COR-L47 (cell line): Measurements from ENCODE around the gene ZSWIM9.

Experiments used
- DNase-seq: peaks from one replicate; lab custom pipeline; 2025; lab: John Stamatoyannopoulos, UW

Gene ZSWIM9

GRCh38 chr19:48175578-48175977 is 5.1 kb downstream of the ZSWIM9 start:
- DNase-seq: no peak

GRCh38 chr19:48176226-48176625 is 5.7 kb downstream of the ZSWIM9 start:
- no peak for DNase-seq

DNA sequence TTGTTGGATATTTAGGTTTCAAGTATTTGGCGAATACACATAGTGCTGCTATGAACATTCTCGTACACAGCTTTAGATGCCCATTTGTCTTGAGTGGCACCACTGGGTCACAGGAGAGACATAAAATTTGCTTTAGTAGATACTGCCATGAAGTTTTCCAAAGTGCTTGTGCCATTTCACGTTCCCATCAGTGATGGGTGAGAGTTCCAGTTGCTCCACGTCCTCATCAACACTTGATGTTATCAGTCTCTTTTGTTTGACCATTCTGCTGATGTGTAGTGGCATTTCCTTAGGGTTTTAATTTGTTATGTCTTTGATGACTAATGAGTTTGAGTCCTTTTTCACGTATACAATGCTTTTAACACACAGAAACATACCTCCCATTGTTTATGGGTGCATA is 11.0 kb downstream of the ZSWIM9 start:
- no peak for DNase-seq

GRCh38 chr19:48182434-48182833 is 12.0 kb downstream of the ZSWIM9 start:
- DNase-seq: no peak

- no peak for DNase-seq
Measured at GRCh38 chr19:48183356-48183755, 12.9 kb downstream of the ZSWIM9 start.

GRCh38 chr19:48186015-48186414 is 15.5 kb downstream of the ZSWIM9 start:
- no peak for DNase-seq

DNA sequence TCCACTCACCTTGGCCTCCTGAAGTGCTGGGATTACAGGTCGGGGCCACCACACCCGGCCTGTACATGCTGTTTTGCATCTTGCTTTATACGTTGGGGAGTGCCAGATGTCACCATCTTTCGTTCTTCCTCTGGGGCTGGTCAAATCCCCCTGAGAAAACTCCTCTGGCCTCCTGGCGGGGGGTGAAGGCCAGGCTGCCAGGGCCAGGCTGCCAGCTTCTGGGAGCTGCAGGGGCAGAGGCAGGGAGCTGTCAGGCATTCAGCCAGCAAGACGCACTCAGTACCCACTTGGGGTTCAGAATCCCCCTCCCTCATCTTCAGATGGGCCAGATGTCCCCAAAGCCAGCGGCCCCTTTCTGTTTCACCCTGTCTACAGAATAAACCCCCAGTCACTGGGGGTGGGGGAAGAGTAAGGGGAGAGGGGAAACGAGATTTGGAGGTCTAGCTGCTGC is 16.1 kb downstream of the ZSWIM9 start:
- no peak for DNase-seq

- DNase-seq: peak; percentile 98
Measured at GRCh38 chr19:48190288-48190884, 19.9 kb downstream of the ZSWIM9 start.

- DNase-seq: no peak
Measured at GRCh38 chr19:48190885-48191284, 20.4 kb downstream of the ZSWIM9 start.

DNA sequence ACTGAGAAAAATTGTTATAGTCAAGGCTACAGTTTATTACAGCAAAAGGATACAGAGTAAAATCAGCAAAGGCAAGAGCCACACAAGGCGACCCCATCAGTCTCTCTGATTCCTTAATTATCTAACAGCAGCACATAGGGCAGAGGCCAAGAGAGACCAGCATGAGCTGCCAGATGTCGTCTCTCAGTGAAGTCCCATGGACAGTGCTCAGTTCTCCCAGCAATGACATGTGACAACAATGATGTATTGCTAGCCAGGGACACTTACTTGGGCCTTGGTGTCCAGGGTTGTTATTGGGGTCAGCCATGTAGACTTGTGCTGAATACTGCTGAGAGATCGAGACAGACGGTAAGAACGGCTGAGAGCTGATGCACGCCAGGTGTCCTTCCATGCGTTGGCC is 22.3 kb downstream of the ZSWIM9 start:
- no peak for DNase-seq

GRCh38 chr19:48194041-48194843 is 23.8 kb downstream of the ZSWIM9 start:
- no peak for DNase-seq

- DNase-seq: no peak
Measured at GRCh38 chr19:48194844-48195830, 24.7 kb downstream of the ZSWIM9 start.

DNA sequence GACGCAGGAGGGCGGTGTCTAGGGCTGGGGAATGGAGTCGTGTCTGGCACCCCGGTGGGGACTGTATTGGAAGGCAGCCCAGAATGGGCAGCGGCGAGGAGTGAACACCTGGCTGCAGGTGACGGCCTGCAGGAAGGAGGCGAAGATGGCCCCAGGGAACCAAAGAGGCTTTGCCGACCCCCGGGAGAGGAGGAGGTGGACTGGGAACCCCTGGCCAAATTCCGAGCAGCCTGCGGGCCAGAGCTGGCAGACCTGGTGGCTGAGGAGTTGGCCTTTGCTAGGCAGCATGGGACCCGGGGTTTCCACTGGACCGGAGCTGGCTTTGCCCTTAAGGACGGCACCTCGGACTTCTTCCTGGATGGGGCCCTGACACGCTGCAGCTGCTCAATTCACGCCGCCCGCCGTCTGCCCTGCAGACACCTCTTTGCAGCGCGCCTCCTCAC is 25.9 kb downstream of the ZSWIM9 start:
- DNase-seq: peak; percentile 51

- no peak for DNase-seq
Measured at GRCh38 chr19:48196933-48197665, 26.6 kb downstream of the ZSWIM9 start.

- DNase-seq: no peak
Measured at GRCh38 chr19:48203222-48203793, 32.8 kb downstream of the ZSWIM9 start.

- peak; percentile 99 for DNase-seq
Measured at GRCh38 chr19:48203794-48204628, 33.5 kb downstream of the ZSWIM9 start.

DNA sequence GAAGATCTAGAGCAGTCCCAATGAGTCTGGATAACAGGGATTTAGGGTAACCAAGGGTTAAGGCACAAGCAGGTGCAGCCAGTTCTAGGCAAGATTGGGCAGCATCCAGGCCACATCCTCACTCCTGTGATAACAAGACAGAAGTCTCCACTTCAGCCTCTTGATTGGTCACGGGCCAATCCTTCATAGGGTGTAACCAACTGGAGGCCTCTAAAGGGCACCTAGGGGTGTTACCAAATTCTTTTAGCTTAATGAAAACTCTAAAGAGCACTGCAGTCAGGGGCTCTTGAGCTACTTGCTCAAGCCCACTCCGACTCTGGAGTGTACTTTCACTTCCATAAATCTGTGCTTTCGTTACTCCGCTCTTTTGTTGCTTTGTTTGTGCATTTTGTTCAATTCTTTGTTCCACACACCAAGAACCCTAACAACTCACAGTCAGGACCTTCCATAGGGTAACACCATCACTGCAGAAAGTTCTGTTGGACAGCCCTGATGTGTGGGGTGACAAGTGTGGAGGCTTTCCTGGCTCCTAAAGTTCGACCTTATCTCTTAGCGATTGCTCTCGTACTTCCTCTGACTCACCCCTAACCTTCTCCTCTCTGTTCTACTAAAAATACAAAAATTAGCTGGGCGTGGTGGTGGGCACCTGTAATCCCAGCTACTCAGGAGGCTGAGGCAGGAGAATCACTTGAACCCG is 36.1 kb downstream of the ZSWIM9 start:
- DNase-seq: no peak

DNA sequence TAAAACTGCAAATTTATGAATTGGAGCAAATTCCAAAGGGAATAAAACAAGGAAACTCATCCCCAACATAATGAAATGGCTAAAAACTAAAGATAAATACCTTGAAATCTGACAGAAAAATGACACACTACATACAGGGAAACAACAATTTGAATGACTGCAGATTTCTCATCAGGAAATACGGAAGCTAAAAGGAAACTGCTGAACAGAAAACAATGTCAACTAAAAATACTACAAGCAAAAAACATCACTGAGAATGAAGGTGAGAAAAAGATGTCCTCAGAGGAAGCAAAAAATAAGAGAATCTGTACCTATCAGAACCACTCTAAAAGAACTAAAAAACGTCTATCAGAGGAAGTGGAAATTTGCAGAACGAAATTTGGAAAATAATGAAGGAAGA is 39.5 kb downstream of the ZSWIM9 start:
- DNase-seq: no peak

DNA sequence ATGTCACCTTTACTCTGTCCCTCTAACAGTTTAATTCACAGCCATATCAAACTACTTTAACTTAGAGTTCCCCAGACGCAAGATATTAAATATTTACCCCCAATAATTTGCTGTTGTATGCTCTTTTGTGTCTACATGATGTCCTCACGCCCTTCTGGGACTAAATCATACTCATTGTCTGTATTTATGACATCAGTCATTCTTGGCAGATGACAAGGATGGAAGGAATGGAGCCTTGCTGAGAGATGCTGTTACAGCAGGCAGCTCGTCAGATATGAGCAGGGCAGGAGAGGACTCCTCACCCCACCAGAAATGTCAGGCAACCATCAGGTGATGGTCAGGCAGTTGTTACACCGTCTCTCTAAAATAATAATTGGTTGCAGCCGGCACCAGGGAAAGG is 43.5 kb downstream of the ZSWIM9 start:
- DNase-seq: no peak

- DNase-seq: no peak
Measured at GRCh38 chr19:48216933-48217332, 46.5 kb downstream of the ZSWIM9 start.
